GM21717 (cell line): ENCODE data around the gene VSTM5.
A peak's percentile ranks its signal among the peaks of the same experiment; 100 is the strongest.
"Not testable (repeated sequence)": the region's sequence is repeated elsewhere in the genome, so short reads cannot be mapped to it uniquely, and the experiment has no call there.

Experiments used
- ATAC-seq: cut with Tn5 transposase; IDR thresholded peaks from one replicate; pipeline ENCODE4 v1.9.1; 2021; ENCODE audit warnings: mild to moderate bottlenecking, moderate library complexity; ENCODE audit not compliant: unreplicated experiment

The VSTM5 gene

DNA sequence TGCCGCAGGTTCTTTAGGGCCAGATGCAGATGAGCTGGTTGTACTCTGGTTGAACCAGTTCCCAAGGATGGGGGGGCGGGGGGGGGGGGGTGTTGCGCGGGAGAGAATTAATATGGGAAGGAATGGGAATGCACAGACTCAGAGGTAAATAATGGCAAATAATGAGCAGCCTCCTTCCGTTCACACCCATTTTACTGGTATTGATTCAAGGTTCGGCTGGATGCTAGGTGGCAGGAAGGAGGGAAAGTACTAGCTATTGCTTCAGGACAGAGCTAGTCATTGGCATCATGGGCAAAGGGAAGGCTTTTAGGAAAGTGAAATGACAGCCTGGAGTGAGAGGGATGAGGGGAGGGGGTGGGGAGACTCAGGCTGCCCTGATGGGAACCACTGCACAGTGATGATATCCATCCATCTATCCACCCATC, at the start of gene VSTM5:
Gene VSTM5 (minus strand): TSS at position 25 of the 425 bp plus-strand sequence. CDS start 116 bp downstream, outside the sequence.
- no peak for ATAC-seq

DNA sequence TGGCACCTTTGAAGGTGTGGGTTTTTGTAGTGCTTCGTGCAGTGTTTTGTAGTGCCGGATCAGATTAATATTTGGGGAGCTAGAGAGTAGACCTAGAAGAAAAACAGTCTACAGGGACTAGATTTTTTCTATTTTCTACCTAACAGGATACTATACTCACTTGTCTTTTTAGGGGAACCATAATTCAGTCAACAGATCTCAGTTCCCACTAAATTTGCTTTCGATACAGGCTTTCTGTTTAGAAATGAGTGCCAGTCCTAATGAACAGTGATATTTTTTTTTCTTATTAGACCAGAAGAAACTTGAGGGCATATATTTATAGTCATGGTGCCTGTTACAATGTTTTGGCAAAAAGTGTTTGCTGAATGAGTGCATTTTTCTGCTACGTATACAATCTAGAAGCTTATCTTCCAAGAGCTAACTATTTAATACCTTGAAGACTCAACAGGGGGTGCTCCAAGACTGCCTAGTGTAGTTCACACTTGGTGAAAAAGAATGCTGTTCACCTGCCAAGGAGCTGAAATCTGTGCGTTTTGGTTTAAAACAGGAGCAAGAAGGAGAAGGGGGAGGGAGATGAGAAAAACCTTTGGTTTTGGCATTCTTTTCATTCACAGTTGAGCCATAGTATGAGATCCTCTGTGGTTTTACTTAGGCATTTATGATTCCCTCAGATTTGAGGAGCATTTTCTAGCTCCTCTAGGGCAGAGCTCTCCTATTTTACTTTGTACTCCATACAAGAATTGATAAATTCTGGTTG, 44.9 kb upstream of the VSTM5 start:
- peak; percentile 78 for ATAC-seq

- ATAC-seq: no peak
Observed at GRCh38 chr11:93890391-93891051, 40.1 kb upstream of the VSTM5 start.

DNA sequence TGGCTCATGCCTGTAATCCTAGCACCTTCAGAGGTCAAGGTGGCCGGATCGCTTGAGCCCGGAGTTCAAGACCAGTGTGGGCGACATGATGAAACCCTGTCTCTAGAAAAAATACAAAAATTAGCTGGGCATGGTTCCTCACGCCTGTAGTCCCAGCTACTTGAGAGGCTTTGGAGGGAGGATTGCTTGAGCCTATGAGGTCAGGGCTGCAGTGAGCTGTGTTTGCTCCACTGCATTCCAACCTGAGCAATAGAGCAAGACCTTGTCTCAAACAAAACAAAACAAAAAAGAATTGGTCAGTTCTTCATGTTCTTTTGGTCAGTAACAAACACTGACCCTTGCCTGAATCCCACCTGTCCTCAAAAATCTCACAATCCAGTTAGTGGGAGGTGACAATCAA, 36.7 kb upstream of the VSTM5 start:
- no peak for ATAC-seq

- not testable (repeated sequence) for ATAC-seq
Observed at GRCh38 chr11:93879114-93879513, 28.7 kb upstream of the VSTM5 start.

GRCh38 chr11:93875637-93876036, 25.2 kb upstream of the VSTM5 start:
- no peak for ATAC-seq

DNA sequence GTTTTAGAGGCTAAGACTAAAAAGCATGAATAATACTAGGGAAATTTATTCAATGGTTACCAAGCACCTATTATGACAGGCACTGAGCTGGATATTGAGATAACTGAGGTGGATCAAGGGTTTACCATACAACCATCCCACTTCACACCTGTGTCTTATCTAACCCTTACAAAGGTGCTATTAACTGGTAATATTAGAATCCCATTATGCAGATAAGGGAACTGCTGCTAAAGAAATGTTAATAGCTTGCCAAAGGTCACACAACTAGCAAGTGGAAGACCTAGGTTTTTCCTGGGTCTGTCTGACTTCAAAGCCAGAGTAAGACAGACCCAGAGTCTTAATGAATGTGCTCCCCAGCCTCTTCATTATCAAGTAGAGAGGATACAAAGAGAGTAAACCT, 21.1 kb upstream of the VSTM5 start:
- no peak for ATAC-seq

DNA sequence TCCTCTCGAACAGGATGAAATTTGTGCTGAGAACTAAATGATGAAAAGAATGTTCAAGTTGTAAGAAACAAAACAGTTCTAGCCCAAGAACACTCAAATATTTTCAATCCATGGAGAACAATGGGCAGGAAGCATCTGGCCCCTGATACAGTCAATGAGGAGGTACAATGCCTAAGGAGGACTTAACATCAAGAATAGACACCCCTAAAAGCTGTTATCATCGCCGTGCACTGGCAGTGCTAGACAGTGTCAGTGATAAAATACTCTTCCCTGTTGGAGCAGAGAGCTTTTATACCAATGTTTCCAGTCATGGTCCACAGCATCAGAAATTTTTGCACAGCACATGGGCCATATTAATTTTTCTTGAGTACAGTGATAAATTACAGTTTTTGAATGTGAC, 20.2 kb upstream of the VSTM5 start:
- ATAC-seq: no peak

DNA sequence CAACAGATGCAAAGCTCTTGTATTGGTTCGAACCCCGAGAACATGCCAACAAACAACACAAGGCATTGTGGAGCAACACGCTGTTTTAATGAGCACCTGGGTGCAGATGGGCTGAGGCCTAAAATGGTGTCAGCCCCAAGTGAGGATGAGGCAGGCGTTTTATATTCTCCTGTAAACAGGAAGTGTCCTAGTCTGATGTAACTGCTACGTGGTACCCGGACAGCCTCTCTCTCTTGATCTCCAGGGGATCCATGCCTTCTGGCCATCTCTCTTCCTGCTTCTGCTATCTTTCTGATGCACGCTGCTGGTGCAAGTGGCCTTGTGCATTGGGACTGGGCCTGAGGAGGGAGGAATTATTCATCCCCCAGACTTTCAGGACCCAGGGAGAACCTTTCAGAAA, 19.4 kb upstream of the VSTM5 start:
- ATAC-seq: no peak

GRCh38 chr11:93868404-93868803, 18.0 kb upstream of the VSTM5 start:
- ATAC-seq: not testable (repeated sequence)

DNA sequence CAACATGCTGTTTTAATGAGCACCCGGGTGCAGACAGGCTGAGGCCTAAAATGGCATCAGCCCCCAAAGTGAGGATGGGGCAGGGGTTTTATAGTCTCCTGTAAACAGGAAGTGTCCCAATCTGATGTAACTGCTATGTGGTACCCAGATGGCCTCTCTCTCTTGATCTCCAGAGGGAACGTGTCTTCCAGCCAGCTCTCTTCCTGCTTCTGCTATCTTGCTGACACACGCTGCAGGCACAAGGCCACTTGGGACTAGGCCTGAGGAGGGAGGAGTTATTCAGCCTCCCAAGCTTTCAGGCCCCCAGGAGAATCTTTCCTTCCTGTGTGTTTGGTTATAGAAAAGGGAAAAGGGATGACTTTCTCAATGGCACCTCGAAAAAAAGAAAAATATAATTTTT, 11.4 kb upstream of the VSTM5 start:
- ATAC-seq: no peak

- ATAC-seq: no peak
Observed at GRCh38 chr11:93858121-93858775, 7.8 kb upstream of the VSTM5 start.

DNA sequence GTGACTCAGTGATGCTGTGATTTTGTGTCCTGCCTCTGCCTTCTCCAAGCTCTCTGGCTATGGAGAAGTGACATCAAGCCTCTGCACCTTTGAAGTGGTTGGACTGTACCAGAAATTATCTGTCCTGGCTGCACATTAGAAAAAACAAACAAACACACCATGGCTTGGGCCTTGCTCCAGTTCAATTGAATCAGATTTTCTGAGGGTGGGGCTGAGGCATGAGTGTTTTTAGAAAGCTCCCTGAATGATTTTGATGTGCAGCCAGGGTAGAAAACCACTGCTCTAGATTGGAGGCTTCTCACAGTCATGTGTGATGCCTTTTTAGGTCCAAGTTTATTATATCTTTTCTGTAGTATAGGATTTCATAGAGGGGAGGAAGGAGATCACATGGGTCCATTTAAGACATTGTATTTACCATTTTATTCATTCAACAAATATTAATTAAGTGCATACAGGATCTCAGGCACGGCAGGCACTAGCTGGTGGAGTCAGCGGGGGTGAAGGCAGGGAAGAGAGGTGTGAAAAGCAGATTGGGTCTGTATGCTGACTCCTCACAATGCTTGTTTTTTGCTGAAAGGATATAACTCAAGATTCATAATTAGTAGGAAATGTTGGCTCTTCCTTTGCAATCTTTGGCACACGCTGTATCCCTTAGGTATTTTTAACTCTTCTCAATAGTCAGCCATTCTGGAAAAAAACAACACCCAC, 7.1 kb upstream of the VSTM5 start:
- no peak for ATAC-seq

- ATAC-seq: no peak
Observed at GRCh38 chr11:93852242-93852641, 1.8 kb upstream of the VSTM5 start.

GRCh38 chr11:93849751-93850593, 446 bp downstream of the VSTM5 start:
- ATAC-seq: no peak

DNA sequence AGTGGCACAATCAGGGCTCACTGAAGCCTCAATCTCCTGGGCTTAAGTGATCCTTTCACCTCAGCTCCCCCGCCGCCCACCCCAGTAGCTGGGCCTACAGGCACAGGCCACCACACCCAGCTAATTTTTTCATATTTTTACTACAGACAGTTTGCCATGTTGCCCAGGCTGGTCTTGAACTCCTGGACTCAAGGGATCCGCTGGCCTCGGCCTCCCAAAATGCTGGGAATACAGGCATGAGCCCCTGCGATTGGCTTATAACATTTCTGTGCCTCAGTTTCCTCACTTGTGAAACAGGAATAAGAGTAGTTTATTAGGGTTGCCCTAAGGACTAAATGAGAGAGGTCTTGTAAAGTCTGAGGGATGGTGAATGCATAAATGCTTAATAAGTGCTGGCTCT, 1.2 kb downstream of the VSTM5 start:
- ATAC-seq: no peak

DNA sequence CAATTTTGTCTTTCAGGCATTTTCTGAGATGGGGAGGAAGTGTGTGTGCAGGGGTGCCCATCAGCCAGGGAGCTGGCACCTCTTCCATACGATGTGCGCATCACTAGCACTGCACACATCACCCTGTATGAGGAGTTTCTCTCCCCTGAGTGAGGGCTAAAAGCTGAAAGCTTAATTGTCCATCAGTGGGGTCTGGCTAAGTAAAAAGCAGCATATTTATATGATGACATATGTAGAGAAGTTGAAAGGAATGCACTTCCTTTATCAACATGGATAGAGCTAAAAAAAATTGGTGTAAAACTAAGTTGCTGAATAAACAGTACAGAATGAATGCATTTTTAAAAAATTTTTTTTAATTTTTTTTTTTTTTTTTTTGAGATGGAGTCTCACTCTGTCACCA, 4.0 kb downstream of the VSTM5 start:
- no peak for ATAC-seq

GRCh38 chr11:93845181-93846092, 5.0 kb downstream of the VSTM5 start:
- no peak for ATAC-seq

DNA sequence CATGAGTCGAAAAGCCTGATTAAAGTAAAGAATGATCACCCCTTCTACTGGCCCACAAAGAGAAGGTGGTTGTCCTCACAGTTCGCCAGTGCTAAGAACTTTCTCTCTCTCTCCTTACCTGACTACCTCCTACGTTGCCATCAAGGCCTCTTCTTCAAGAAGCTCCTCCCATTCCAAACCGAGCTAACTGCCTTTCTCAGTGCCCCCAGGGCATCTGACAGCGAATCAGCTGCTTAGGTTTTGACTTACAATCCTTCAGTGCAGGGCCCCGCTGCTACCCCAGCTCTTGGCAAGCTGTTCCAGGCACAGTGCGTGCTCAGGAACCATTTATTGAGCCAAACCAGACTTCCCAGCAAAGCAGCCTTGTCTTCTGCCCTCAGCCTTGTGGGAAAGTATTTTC, 5.8 kb downstream of the VSTM5 start:
- ATAC-seq: no peak
